ENCODE data around the gene FAM13C.

The FAM13C gene

DNA sequence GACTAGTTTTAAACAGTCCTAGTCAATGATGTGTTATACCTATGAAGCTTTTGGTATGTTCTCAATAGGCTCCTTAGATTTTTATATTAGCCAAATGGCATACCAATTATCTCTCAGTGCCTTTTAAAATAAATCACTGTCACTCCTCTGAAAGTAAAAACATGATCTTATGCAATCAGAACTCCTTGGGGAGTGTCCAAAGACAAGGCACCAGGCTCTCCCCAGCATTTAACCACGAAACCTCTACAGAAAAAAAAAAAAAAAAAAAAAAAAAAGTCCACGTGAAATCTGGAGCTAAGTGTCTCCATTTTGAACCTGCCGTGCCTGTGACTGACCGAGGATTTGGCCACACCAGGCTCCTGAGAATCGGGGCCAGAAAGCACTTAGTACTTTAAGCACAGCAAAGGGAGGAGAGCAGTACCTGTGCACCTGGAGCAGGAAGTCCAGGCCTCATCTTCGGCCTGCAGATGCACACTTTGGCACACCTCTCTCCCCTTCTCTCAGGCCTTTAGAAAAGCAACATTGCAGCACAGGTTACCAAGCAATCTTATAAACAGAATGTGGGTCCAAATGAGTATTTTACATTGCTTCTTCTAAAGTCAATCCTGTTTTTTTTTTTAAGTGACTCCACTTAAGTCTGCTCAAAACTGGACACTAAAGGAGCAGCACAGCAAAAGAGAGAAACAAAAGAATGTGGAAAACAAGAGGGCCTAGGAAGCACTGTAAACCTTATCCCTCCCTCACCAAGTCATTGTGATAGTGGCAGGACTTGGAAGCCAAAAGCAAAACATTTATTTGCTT is 1.5 kb downstream of the FAM13C start:
- DNase-seq = peak; percentile 14

- DNase-seq = no peak
Observed at GRCh38 chr10:59358576-59358975, 3.8 kb downstream of the FAM13C start.

DNA sequence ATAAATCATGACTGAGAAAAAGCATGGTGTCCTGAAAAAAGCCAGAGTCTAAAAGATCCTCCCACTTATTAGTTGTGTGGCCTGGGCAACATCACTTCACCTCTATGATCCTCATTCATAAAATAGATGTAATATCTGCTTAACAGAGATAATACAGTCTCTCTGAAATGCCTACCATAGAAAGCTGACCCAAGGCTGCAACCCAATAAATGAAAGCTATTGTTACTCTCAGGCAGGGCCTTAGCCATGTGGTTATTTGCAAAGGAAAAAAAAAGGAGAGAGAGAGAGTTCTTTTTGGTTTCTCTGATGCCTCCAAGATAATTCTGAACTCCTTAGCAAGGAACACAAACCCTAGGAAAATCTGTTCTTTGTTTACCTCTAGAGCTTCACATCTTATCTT is 7.9 kb downstream of the FAM13C start:
- DNase-seq = no peak

DNA sequence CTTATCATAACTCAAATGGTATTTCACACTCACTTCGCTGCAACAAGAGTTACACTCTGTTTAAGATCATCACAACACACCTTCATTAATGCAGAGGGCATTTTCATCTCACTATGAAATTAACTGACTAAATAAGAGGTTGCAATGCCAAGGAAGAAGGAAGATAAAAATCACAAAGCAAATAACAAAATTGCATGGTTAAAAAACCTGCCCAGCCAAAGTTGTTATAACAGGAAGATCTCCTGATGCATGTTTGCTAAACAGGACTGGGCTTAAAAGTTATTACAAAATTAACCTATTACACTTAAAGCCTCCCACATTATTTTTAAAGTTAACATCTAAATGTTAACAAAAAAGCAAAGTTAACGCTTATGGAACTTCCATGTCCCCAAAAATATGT is 11.8 kb downstream of the FAM13C start:
- no peak for DNase-seq

DNA sequence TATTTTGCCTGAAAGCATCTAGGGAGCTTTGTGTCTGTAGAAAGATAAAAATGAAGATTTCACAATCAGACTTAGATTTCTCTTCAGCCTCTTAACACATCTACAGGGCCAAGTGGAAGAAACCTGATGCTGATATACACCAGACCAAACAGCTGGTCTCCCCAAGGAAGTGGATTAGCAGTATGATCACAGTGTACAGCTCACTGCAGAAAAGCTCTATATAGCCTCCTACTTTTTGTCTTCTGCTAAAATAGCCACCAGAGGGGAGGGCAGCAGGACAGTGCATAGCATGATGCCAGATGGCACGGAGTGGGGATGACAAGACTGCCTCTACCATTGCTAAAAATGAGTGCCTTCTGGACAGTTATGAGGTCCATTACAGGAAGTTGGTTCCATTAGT is 16.0 kb downstream of the FAM13C start:
- no peak for DNase-seq

DNA sequence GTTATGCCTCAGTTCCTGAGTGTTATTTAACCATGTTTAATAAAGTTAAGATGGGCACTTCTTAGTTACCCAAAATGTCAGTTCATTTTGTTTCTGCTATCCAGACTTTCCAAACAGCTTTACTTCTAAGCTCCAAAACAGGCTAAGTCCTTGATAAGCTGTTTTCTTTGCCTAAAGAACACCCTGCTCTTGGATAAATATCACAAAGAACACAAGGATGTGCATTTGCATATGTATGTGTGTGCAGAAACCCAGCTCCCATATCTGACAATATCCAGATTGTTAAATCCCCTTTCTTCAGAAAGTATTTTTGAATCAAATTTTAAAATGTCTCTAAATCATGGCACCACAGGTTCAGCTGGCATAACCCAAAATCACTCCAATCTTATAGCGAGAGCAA is 19.6 kb downstream of the FAM13C start:
- no peak for DNase-seq

DNA sequence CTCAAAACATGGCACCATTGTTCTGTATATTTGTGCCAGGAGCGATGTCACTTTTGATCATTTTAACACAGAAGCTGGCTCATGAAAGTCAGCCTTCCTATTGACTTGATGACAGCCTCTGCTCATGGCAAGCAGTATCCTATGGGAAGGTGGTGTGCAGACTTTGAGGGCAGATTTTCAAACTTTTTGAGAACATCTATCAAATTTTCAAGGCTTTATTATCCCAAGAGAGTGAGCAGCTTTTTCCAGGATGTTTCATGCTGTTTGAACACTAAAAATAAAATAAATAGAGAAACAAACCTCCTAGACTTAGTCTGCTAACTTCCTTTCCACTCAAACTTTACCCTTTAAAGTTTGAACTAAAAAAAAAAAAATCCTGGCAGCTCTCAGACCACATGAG is 20.3 kb downstream of the FAM13C start:
- no peak for DNase-seq

- no peak for DNase-seq
Observed at GRCh38 chr10:59340285-59340684, 22.1 kb downstream of the FAM13C start.

DNA sequence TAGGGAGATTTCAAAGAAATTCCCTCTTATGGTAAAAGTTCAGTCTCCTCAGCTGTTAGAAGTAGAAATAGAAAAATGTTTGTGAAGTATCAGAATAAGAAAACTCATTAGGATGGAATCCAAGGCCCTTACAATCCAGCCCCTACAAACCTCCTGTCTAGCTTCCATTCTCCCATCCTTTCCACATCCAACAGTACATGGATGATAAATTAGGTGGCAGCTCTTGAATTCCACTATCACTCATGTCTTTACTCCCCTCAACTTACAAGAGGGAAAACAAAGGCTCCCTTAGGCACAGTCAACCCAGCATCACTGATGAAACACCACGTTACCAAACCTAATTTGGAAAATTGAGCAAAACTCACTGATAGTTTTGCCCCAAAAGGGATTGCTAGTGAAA is 23.0 kb downstream of the FAM13C start:
- no peak for DNase-seq

GRCh38 chr10:59337201-59337652 is 25.1 kb downstream of the FAM13C start:
- no peak for DNase-seq

GRCh38 chr10:59336632-59337031 is 25.7 kb downstream of the FAM13C start:
- DNase-seq = no peak

- DNase-seq = no peak
Observed at GRCh38 chr10:59335497-59335896, 26.9 kb downstream of the FAM13C start.

DNA sequence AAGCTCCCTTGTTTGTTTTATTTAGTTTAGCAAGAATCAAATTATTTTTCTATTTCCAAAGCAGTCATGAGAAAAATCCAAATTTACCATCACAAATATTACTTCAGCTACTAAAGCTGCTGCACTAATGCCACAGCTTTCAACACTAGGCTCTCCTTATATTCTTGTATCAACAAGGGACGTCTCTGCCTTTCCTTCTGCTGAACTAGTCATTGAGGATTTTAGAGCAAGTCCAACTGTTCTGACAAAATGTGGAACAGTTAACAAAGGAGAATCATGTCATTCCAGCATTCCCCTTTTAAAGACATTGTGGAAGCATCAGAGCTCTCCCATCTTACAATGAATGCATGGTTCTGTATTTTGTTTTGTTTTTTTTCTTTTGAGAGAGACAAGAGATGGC is 28.6 kb downstream of the FAM13C start:
- DNase-seq = no peak

- no peak for DNase-seq
Observed at GRCh38 chr10:59332581-59332980, 29.8 kb downstream of the FAM13C start.

DNA sequence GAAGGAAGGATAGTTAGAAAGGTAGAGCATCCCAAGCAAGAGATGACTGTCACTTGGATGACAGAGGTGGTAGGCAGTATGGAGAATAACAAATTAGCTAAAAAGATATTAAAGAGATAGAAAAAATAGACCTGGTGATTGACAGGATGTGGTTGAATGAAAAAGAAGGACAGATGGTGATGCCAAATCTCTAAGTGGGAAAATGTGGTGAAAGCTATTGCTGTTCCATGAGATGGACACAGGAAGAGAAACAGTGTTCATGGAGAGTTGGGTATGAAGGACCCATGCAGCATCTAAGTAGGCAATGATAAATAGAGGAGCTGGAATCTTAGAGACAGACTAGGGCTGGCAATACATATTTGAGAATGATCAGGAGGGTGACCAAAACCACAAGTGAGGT is 30.7 kb downstream of the FAM13C start:
- no peak for DNase-seq

DNA sequence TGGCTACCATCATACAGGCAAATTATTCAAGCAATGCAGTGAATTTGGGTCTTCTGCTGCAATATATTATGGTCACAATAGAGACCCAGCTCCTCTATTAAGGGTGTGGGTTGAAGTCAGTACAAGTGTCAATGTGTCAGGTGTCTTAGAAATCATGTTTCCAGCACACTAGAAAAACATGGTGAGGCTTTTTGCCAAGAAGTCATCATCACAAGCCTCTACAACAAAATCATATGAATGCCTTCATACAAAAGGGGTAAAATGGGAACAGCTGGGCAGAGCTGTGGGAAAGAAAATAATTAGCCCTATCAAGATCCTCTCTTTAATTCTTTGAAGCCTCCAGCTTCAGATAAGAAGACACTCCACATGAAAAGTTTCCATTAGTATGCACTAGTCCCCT is 37.2 kb downstream of the FAM13C start:
- DNase-seq = no peak

DNA sequence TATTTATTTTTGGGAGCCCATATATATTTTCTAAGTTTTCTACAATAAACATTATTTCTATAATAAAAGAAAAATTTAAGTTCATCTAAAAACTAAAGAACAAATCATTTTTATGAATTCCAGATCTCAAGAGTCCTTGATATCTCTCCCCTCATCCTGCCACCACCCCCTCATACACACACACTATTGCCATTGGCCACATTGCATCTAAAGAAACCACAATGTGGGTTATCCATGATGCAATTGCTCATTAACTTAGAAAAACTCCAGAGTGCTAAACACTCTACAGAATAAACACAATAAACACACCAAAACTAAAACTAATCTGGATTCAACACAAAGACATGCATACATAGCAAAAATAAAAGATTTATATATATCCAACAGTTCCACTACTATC is 37.8 kb downstream of the FAM13C start:
- no peak for DNase-seq

GRCh38 chr10:59323831-59324401 is 38.4 kb downstream of the FAM13C start:
- DNase-seq = no peak

GRCh38 chr10:59323036-59323459 is 39.3 kb downstream of the FAM13C start:
- DNase-seq = peak; percentile 50

- DNase-seq = no peak
Observed at GRCh38 chr10:59322131-59322530, 40.2 kb downstream of the FAM13C start.

- no peak for DNase-seq
Observed at GRCh38 chr10:59320355-59320754, 42.0 kb downstream of the FAM13C start.

GRCh38 chr10:59319854-59320253 is 42.5 kb downstream of the FAM13C start:
- no peak for DNase-seq

- no peak for DNase-seq
Observed at GRCh38 chr10:59317066-59317465, 45.3 kb downstream of the FAM13C start.

GRCh38 chr10:59315465-59315864 is 46.9 kb downstream of the FAM13C start:
- DNase-seq = no peak

GRCh38 chr10:59314268-59314667 is 48.1 kb downstream of the FAM13C start:
- DNase-seq = no peak

Data from NCI-H146 (cell line).